SK-N-SH (cell line): Measurements from ENCODE around the gene FMN2. TPM values are rescaled to one million over a fixed set of nuclear protein-coding genes. Genes with fewer than 3 reads are reported as not detected.

ENCODE experiments used
- CTCF ChIA-PET: fragments of 300-600, 350-600 bp; formaldehyde crosslinking; extraction: SDS; loops from one replicate; lab custom pipeline; 2021; lab: Yijun Ruan, JAX
- POLR2A ChIA-PET: fragments of 350-600 bp; sonication (Branson Sonifier 250); formaldehyde crosslinking; extraction: SDS; loops from one replicate; lab custom pipeline; 2020; ENCODE audit warnings: antibody characterized with exemption, inconsistent platforms; lab: Yijun Ruan, JAX
- DNase-seq: peaks from one replicate; pipeline ENCODE4 v3.0.0; 2012
- H2AFZ ChIP-seq: fragments of 200-600 bp; sonication (generic); 2 replicates; pipeline ENCODE4 v1.8.1; 2016; ENCODE audit warnings: antibody characterized with exemption, mild to moderate bottlenecking, low read depth
- H3F3A ChIP-seq: fragments of 200-600 bp; sonication (generic); replicated peaks from 2 replicates; pipeline ENCODE3; 2016; ENCODE audit warnings: antibody characterized with exemption, mild to moderate bottlenecking; ENCODE audit not compliant: insufficient read depth
- H3K27ac ChIP-seq, 2 experiments: fragments of 200-500 bp in 1 of 2; fragments of 200-600 bp in 1 of 2; sonication (Bioruptor generic) in 1 of 2; sonication (generic), shearing (Covaris generic) in 1 of 2; 2 replicates each; pipeline versions ENCODE4 v1.5.1 to v1.6.1; 2014 to 2016; ENCODE audit warnings: low read depth in 2 of 2, inconsistent platforms in 1 of 2, low read length in 1 of 2, mild to moderate bottlenecking in 1 of 2, mixed read lengths in 1 of 2
- H3K27me3 ChIP-seq: fragments of 200-600 bp; sonication (generic), shearing (Covaris generic); 2 replicates; pipeline ENCODE4 v1.6.1; 2016; ENCODE audit warnings: mixed run types; ENCODE audit not compliant: insufficient read depth
- H3K36me3 ChIP-seq, 2 experiments: fragments of 200-500 bp in 1 of 2; fragments of 200-600 bp in 1 of 2; sonication (Bioruptor generic) in 1 of 2; sonication (generic) in 1 of 2; replicated peaks in 1 of 2; 2 replicates each; pipeline versions ENCODE3 to v1.5.1; 2014 to 2016; ENCODE audit warnings: low read length in 1 of 2, mild to moderate bottlenecking in 1 of 2; ENCODE audit not compliant: insufficient read depth in 2 of 2, control insufficient read depth in 1 of 2
- H3K4me1 ChIP-seq, 2 experiments: fragments of 200-500 bp in 1 of 2; fragments of 200-600 bp in 1 of 2; sonication (Bioruptor generic) in 1 of 2; sonication (generic), shearing (Covaris generic) in 1 of 2; 2 replicates each; pipeline versions ENCODE4 v1.5.1 to v1.6.1; 2014 to 2016; ENCODE audit warnings: low read depth in 1 of 2, low read length in 1 of 2, mixed run types in 1 of 2; ENCODE audit not compliant: insufficient read depth in 2 of 2, control insufficient read depth in 1 of 2
- H3K4me2 ChIP-seq: fragments of 200-600 bp; sonication (generic), shearing (Covaris generic); 2 replicates; pipeline ENCODE4 v1.6.1; 2017; ENCODE audit warnings: mixed run types
- H3K4me3 ChIP-seq, 2 experiments: fragments of 200-500 bp in 1 of 2; fragments of 200-600 bp in 1 of 2; sonication (Bioruptor generic) in 1 of 2; sonication (generic), shearing (Covaris generic) in 1 of 2; 2 replicates each; pipeline versions ENCODE4 v1.5.1 to v1.8.1; 2014 to 2016; ENCODE audit warnings: low read depth in 2 of 2, inconsistent platforms in 1 of 2, low read length in 1 of 2, mild to moderate bottlenecking in 1 of 2, mixed read lengths in 1 of 2, moderate library complexity in 1 of 2
- H3K79me2 ChIP-seq: fragments of 200-600 bp; sonication (generic); 2 replicates; pipeline ENCODE4 v1.8.1; 2017; ENCODE audit warnings: mild to moderate bottlenecking; ENCODE audit not compliant: insufficient read depth
- H3K9ac ChIP-seq: fragments of 200-600 bp; sonication (generic); 2 replicates; pipeline ENCODE4 v1.6.1; 2017; ENCODE audit warnings: mixed run types
- H3K9me2 ChIP-seq: fragments of 200-600 bp; sonication (generic); 2 replicates; pipeline ENCODE4 v1.6.1; 2017; ENCODE audit warnings: mixed run types
- H3K9me3 ChIP-seq: fragments of 200-600 bp; sonication (generic); 2 replicates; pipeline ENCODE4 v1.6.1; 2017; ENCODE audit warnings: mixed run types, mild to moderate bottlenecking, moderate library complexity
- H4K20me1 ChIP-seq: fragments of 200-600 bp; sonication (generic); 2 replicates; pipeline ENCODE4 v1.6.1; 2017; ENCODE audit warnings: mild to moderate bottlenecking, mixed run types; ENCODE audit not compliant: insufficient read depth
- EP300 ChIP-seq, 2 experiments: IDR thresholded peaks; 2 replicates each; pipeline versions ENCODE4 v1.4.0 to v1.6.1; 2012; ENCODE audit warnings: borderline replicate concordance in 1 of 2, low read depth in 1 of 2, low read length in 1 of 2
- EZH2phosphoT487 ChIP-seq: fragments of 200-600 bp; sonication (generic); IDR thresholded peaks from 2 replicates; pipeline ENCODE4 v1.6.1; 2017; ENCODE audit warnings: low read depth, mixed run types, mild to moderate bottlenecking, antibody characterized with exemption, moderate library complexity, borderline replicate concordance
- GABPA ChIP-seq: IDR thresholded peaks from 2 replicates; pipeline ENCODE4 v1.4.0; 2012; ENCODE audit warnings: low read depth, mild to moderate bottlenecking
- GATA2 ChIP-seq: sonication (generic); formaldehyde crosslinking; IDR thresholded peaks from 2 replicates; pipeline ENCODE4 v1.5.0; 2020; ENCODE audit warnings: mild to moderate bottlenecking, missing genetic modification reagents
- MEF2A ChIP-seq: IDR thresholded peaks from 2 replicates; pipeline ENCODE4 v1.4.0; 2012; ENCODE audit warnings: low read depth, borderline replicate concordance
- NFIC ChIP-seq: IDR thresholded peaks from 2 replicates; pipeline ENCODE4 v1.4.0; 2012; ENCODE audit warnings: borderline replicate concordance
- POLR2AphosphoS5 ChIP-seq: IDR thresholded peaks from 2 replicates; pipeline ENCODE4 v1.6.1; 2012; ENCODE audit warnings: low read depth, low read length
- SMC3 ChIP-seq: IDR thresholded peaks from 2 replicates; pipeline ENCODE4 v1.6.1; 2012; ENCODE audit warnings: low read depth, low read length, improper control_type of control experiment
- TCF12 ChIP-seq: IDR thresholded peaks from 2 replicates; pipeline ENCODE4 v1.4.0; 2012
- WGBS: methylation state at CpG from one replicate; pipeline ENCODE4 v1.1.6; 2017; ENCODE audit warnings: low lambda C conversion rate; 5-methylcytosine and 5-hydroxymethylcytosine counted together
- polyA plus RNA-seq, 3 experiments: library from polyadenylated mRNA; depleted of rRNA; stranded (reverse); fragments of >200 nt; gene quantifications; 2 replicates each; pipeline ENCODE4 v1.2.3, GENCODE V29; 2012
- TF ChIP-seq, protein P1 (sequence below): fragments of 150-350 bp; IDR thresholded peaks from 2 replicates; pipeline ENCODE4 v1.6.1; 2017; ENCODE audit warnings: antibody characterized with exemption, low read length, low read depth, borderline replicate concordance
- TF ChIP-seq, protein P2 (sequence below): IDR thresholded peaks from 2 replicates; pipeline ENCODE4 v1.4.0; 2012; ENCODE audit warnings: low read depth
- TF ChIP-seq, protein P3 (sequence below): IDR thresholded peaks from 2 replicates; pipeline ENCODE4 v1.4.0; 2012; ENCODE audit warnings: low read depth, borderline replicate concordance
- TF ChIP-seq, protein P4 (sequence below): IDR thresholded peaks from 2 replicates; pipeline ENCODE4; 2012
- TF ChIP-seq, protein P5 (sequence below): fragments of 150-350 bp; IDR thresholded peaks from 2 replicates; pipeline ENCODE4 v1.6.1; 2016; ENCODE audit warnings: mild to moderate bottlenecking, low read depth, low read length

The FMN2 gene
- polyA plus RNA-seq, 1 of the 3 experiments (the other 2 are of a cell fraction) = 7.2 TPM

DNA sequence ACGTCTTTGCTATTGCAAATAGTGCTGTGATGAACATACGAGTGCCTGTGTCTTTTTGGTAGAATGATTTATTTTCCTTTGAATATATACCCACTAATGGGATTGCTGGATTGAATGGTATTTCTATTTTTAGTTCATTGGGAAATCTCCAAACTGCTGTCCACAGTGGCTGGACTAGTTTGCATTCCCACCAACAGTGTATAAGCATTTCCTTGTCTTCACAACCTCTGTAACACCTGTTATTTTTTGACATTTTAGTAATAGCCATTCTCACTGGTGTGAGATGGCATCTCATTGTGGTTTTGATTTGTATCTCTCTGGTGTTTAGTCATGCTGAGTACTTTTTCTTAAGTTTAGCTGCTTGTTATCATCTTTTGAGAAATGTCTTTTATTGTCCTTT is 215.0 kb downstream of the FMN2 start (continued):
- no peak for TF ChIP-seq GATA2

DNA sequence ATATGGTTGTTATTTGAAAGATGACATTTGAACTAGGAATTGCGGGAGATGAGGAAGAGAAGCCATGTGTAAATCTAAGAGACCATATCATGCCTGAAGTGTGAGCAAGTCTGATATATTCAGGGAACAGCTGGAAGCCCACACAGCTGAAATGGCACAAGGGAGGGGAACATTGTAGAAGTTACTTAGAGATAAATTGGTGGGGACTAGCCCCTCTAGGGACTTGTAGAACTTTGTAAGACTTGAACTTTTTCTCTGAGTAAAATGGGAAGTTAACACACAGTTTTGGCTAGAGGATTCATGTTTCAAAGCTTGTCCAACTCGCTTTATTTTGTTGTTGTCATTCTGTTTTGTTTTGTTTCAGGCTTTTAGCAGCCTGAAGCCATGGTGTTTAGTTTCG is 216.4 kb downstream of the FMN2 start:
- Histone ChIP-seq H4K20me1 (no peaks in the 10 kb centered on the region), H3K27ac (no peak overlapping the region)
- TF ChIP-seq NFIC (no peak), SMC3 (no peak), EZH2phosphoT487 (no peak), TCF12 (no peak)
- TF ChIP-seq, protein P1, sequence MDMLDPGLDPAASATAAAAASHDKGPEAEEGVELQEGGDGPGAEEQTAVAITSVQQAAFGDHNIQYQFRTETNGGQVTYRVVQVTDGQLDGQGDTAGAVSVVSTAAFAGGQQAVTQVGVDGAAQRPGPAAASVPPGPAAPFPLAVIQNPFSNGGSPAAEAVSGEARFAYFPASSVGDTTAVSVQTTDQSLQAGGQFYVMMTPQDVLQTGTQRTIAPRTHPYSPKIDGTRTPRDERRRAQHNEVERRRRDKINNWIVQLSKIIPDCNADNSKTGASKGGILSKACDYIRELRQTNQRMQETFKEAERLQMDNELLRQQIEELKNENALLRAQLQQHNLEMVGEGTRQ = no peak
- TF ChIP-seq, protein P2, sequence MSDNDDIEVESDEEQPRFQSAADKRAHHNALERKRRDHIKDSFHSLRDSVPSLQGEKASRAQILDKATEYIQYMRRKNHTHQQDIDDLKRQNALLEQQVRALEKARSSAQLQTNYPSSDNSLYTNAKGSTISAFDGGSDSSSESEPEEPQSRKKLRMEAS = no peak
- TF ChIP-seq, protein P3, sequence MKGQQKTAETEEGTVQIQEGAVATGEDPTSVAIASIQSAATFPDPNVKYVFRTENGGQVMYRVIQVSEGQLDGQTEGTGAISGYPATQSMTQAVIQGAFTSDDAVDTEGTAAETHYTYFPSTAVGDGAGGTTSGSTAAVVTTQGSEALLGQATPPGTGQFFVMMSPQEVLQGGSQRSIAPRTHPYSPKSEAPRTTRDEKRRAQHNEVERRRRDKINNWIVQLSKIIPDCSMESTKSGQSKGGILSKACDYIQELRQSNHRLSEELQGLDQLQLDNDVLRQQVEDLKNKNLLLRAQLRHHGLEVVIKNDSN = no peak
- TF ChIP-seq, protein P4, sequence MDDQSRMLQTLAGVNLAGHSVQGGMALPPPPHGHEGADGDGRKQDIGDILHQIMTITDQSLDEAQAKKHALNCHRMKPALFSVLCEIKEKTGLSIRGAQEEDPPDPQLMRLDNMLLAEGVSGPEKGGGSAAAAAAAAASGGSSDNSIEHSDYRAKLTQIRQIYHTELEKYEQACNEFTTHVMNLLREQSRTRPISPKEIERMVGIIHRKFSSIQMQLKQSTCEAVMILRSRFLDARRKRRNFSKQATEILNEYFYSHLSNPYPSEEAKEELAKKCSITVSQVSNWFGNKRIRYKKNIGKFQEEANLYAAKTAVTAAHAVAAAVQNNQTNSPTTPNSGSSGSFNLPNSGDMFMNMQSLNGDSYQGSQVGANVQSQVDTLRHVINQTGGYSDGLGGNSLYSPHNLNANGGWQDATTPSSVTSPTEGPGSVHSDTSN = no peak
- TF ChIP-seq, all 33 proteins: peak for 0
- H3K36me3 ChIP-seq = peaks cover 13 to 40% of the 10 kb centered on the region in 2 experiments
- H3K9ac ChIP-seq = no peak overlapping the region
- no peak overlapping the region for H3K4me3 ChIP-seq
- H3K4me1 ChIP-seq = peaks cover 14 to 24% of the 10 kb centered on the region in 2 experiments; a peak in 3 of 4 replicates
- H2AFZ ChIP-seq = no peak overlapping the region
- H3K9me3 ChIP-seq = peaks cover 5% of the 10 kb centered on the region; the same call in 1 of the 2 replicates
- ChIA-PET CTCF (no interaction called here), POLR2A (no interaction called here)
- no peak overlapping the region for H3K4me2 ChIP-seq
- H3K27me3 ChIP-seq = no peaks in the 10 kb centered on the region
- H3K79me2 ChIP-seq = peaks cover 94% of the 10 kb centered on the region
- no peaks in the 10 kb centered on the region for H3K9me2 ChIP-seq
- peaks cover 41% of the 10 kb centered on the region for H3F3A ChIP-seq
- no peak for DNase-seq
- 95% methylated on average over 3 of the region's 3 CpGs for whole genome bisulfite sequencing

DNA sequence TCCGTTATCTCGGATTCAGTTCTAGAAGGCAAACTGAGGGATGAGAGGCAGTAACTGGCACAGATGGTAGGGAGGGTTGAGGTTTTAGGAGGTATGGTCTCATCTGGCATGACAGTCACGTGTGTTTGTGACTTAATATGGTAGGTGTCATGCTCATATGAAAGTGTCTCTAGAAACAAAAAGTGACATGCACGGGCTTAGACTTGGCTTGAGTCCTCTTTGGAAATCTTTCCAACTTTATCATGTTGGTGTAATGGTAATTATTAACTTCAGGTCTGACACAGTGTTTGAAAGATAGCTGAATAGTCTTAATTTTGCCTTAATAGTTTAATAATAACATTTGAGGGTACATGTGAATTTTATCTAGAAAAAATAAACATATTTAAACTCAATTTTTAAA is 218.1 kb downstream of the FMN2 start:
- no peaks in the 10 kb centered on the region for H3K27me3 ChIP-seq
- H3K27ac ChIP-seq = peak overlapping the region; percentile 44 to 70
- no peak for TF ChIP-seq POLR2AphosphoS5
- TF ChIP-seq, protein P5, sequence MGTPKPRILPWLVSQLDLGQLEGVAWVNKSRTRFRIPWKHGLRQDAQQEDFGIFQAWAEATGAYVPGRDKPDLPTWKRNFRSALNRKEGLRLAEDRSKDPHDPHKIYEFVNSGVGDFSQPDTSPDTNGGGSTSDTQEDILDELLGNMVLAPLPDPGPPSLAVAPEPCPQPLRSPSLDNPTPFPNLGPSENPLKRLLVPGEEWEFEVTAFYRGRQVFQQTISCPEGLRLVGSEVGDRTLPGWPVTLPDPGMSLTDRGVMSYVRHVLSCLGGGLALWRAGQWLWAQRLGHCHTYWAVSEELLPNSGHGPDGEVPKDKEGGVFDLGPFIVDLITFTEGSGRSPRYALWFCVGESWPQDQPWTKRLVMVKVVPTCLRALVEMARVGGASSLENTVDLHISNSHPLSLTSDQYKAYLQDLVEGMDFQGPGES = no peak
- TF ChIP-seq MEF2A = no peak
- TF ChIP-seq GABPA = no peak
- no peak for TF ChIP-seq TCF12
- no peak for TF ChIP-seq EP300 (IDR thresholded peaks at IDR 0.05; ENCODE audit: borderline replicate concordance in 1 of 2, low read depth in 1 of 2, low read length in 1 of 2)
- TF ChIP-seq, protein P4 = no peak
- DNase-seq = no peak
- no peak overlapping the region for H3K9ac ChIP-seq
- H3F3A ChIP-seq = peaks cover 52% of the 10 kb centered on the region
- H3K79me2 ChIP-seq = peaks cover 93% of the 10 kb centered on the region
- WGBS = 65% methylated on average over 4 of the region's 4 CpGs
- no peak overlapping the region for H3K4me3 ChIP-seq
- H3K4me2 ChIP-seq = no peak overlapping the region
- H4K20me1 ChIP-seq = no peaks in the 10 kb centered on the region
- no peaks in the 10 kb centered on the region for H3K9me3 ChIP-seq
- peaks cover 6 to 29% of the 10 kb centered on the region in 2 experiments for H3K36me3 ChIP-seq
- ChIA-PET POLR2A (no interaction called here), CTCF (interaction anchor here (1.2 kb wide), 1 partner anchor 27 kb away, joined by 3 read pairs; no protein-coding TSS in a partner anchor)
- no peak overlapping the region for H2AFZ ChIP-seq
- peaks cover 14 to 26% of the 10 kb centered on the region in 2 experiments; a peak in 3 of 4 replicates for H3K4me1 ChIP-seq
- H3K9me2 ChIP-seq = no peaks in the 10 kb centered on the region
